Stimulated activated CD8-positive, alpha-beta memory T cell treated with anti-CD3 and anti-CD28 coated beads, Interleukin-7, amount 100 ng/mL, for 1 hour (primary cell): Measurements from ENCODE around the gene CASP1.
"Not testable (repeated sequence)": the region's sequence is repeated elsewhere in the genome, so short reads cannot be mapped to it uniquely, and the experiment has no call there.

Source experiments
- DNase-seq, 2 donors: peaks; one replicate each; pipeline ENCODE4 v3.0.0-alpha.2; 2020; ENCODE audit warnings: low read depth in 2 of 2

Gene CASP1

GRCh38 chr11:105034813-105035620 is at the start of gene CASP1:
Gene CASP1 (minus strand): TSS chr11:105035144. CDS start chr11:105035113, 31 bp downstream.
- DNase-seq: no peak

GRCh38 chr11:105081412-105082150 is 46.6 kb upstream of the CASP1 start:
- no peak for DNase-seq

- not testable (repeated sequence) for DNase-seq
Measured at GRCh38 chr11:105080171-105080906, 45.4 kb upstream of the CASP1 start.

- no peak for DNase-seq
Measured at GRCh38 chr11:105078283-105078682, 43.3 kb upstream of the CASP1 start.

GRCh38 chr11:105077141-105077790 is 42.3 kb upstream of the CASP1 start:
- not testable (repeated sequence) for DNase-seq

GRCh38 chr11:105074166-105074530 is 39.2 kb upstream of the CASP1 start:
- no peak for DNase-seq

GRCh38 chr11:105073456-105074165 is 38.7 kb upstream of the CASP1 start:
- DNase-seq: no peak

GRCh38 chr11:105072080-105072479 is 37.1 kb upstream of the CASP1 start:
- DNase-seq: not testable (repeated sequence)

GRCh38 chr11:105071089-105071732 is 36.3 kb upstream of the CASP1 start:
- no peak for DNase-seq

GRCh38 chr11:105070306-105070705 is 35.4 kb upstream of the CASP1 start:
- no peak for DNase-seq

GRCh38 chr11:105069749-105070148 is 34.8 kb upstream of the CASP1 start:
- DNase-seq: not testable (repeated sequence)

GRCh38 chr11:105063245-105063941 is 28.4 kb upstream of the CASP1 start:
- not testable (repeated sequence) for DNase-seq

- no peak for DNase-seq
Measured at GRCh38 chr11:105057432-105057831, 22.5 kb upstream of the CASP1 start.

GRCh38 chr11:105056446-105056845 is 21.5 kb upstream of the CASP1 start:
- no peak for DNase-seq

GRCh38 chr11:105054723-105055493 is 20.0 kb upstream of the CASP1 start:
- no peak for DNase-seq

GRCh38 chr11:105052487-105052886 is 17.5 kb upstream of the CASP1 start:
- no peak for DNase-seq

GRCh38 chr11:105051559-105051958 is 16.6 kb upstream of the CASP1 start:
- no peak for DNase-seq

- DNase-seq: no peak
Measured at GRCh38 chr11:105049481-105049880, 14.5 kb upstream of the CASP1 start.

- DNase-seq: no peak
Measured at GRCh38 chr11:105046898-105047579, 12.1 kb upstream of the CASP1 start.
